HCT116 (cell line): ENCODE data around the gene BIN2. TPM values are rescaled to one million over a fixed set of nuclear protein-coding genes. Genes with fewer than 3 reads are reported as not detected.

ENCODE experiments used
- ATAC-seq: fragments of 200-7000 bp; cut with Tn5 transposase; 2 replicates; pipeline ENCODE4 v1.9.1; 2020; ENCODE audit warnings: mild to moderate bottlenecking, moderate library complexity
- BruUV-seq: library from RNA; stranded (reverse); fragments of 400-500 nt; replicated peaks from 2 replicates; lab custom pipeline; 2021; lab: Mats Ljungman, UMichigan
- CTCF ChIA-PET: fragments of 300-600 bp; sonication (Branson Sonifier 250); formaldehyde crosslinking; loops from one replicate; lab custom pipeline; 2021; ENCODE audit warnings: antibody characterized with exemption; lab: Charles Lee
- POLR2A ChIA-PET: fragments of 300-600, 350-600 bp; sonication (Branson Sonifier 250); formaldehyde crosslinking; loops from one replicate; lab custom pipeline; 2021; ENCODE audit warnings: antibody characterized with exemption; lab: Charles Lee
- RAD21 ChIA-PET, 2 experiments: fragments of 300-600 bp; sonication (Branson Sonifier 250); formaldehyde crosslinking; loops; one replicate each; lab custom pipeline; 2023; ENCODE audit warnings: low total read pairs in 2 of 2; ENCODE audit not compliant: uncharacterized antibody in 2 of 2, unreplicated experiment in 2 of 2, low non-redundant PET in 1 of 2; lab: Charles Lee
- DNase-seq: peaks from one replicate; pipeline ENCODE4 v3.0.0-alpha.2; 2010; ENCODE audit warnings: low read depth, low spot score
- H2AFZ ChIP-seq: fragments of 200-600 bp; shearing (Covaris generic), sonication (generic); 2 replicates; pipeline ENCODE4 v1.6.1; 2017; ENCODE audit warnings: low read depth, mixed run types, mixed read lengths, antibody characterized with exemption, low read length; ENCODE audit not compliant: poor library complexity, severe bottlenecking
- H3K27ac ChIP-seq: 2 replicates; pipeline ENCODE4 v1.5.1; 2012; ENCODE audit warnings: low read depth, low read length
- H3K27me3 ChIP-seq: fragments of 200-600 bp; sonication (generic); 2 replicates; pipeline ENCODE4 v1.6.1; 2016; ENCODE audit warnings: mixed run types, low read length, mixed read lengths; ENCODE audit not compliant: insufficient read depth
- H3K36me3 ChIP-seq, 2 experiments: fragments of 200-500 bp in 1 of 2; fragments of 200-600 bp in 1 of 2; sonication (Bioruptor generic) in 1 of 2; sonication (generic) in 1 of 2; 2 replicates each; pipeline versions ENCODE4 v1.5.1 to v1.6.1; 2014 to 2016; ENCODE audit warnings: low read length in 2 of 2, inconsistent platforms in 1 of 2, mixed read lengths in 1 of 2, mixed run types in 1 of 2; ENCODE audit not compliant: insufficient read depth in 2 of 2, control insufficient read depth in 1 of 2
- H3K4me1 ChIP-seq, 2 experiments: fragments of 200-600 bp in 1 of 2; sonication (generic) in 1 of 2; 2 replicates each; pipeline versions ENCODE4 v1.5.1 to v1.6.1; 2012 to 2017; ENCODE audit warnings: low read length in 2 of 2, inconsistent platforms in 1 of 2, mild to moderate bottlenecking in 1 of 2, mixed read lengths in 1 of 2, mixed run types in 1 of 2, moderate library complexity in 1 of 2; ENCODE audit not compliant: insufficient read depth in 2 of 2, control insufficient read depth in 1 of 2
- H3K4me2 ChIP-seq: fragments of 200-600 bp; sonication (generic); 2 replicates; pipeline ENCODE4 v1.6.1; 2017; ENCODE audit warnings: mixed run types, low read length, mixed read lengths
- H3K4me3 ChIP-seq, 2 experiments: fragments of 200-600 bp in 1 of 2; sonication (generic) in 1 of 2; replicated peaks in 1 of 2; 2 replicates each; pipeline ENCODE4 v1.5.1; 2011 to 2016; ENCODE audit warnings: low read length in 2 of 2, control low read depth in 1 of 2, low read depth in 1 of 2, mild to moderate bottlenecking in 1 of 2, mixed read lengths in 1 of 2, mixed run types in 1 of 2
- H3K79me2 ChIP-seq: fragments of 200-600 bp; sonication (generic); 2 replicates; pipeline ENCODE4 v1.6.1; 2017; ENCODE audit warnings: mild to moderate bottlenecking, mixed run types, low read length, moderate library complexity, mixed read lengths; ENCODE audit not compliant: insufficient read depth
- H3K9ac ChIP-seq: fragments of 200-600 bp; sonication (generic); 2 replicates; pipeline ENCODE4 v1.6.1; 2016; ENCODE audit warnings: low read length, mixed read lengths
- H3K9me2 ChIP-seq: fragments of 200-600 bp; sonication (generic), shearing (Covaris generic); 2 replicates; pipeline ENCODE4 v1.6.1; 2017; ENCODE audit warnings: mixed run types, mild to moderate bottlenecking, moderate library complexity; ENCODE audit not compliant: insufficient read depth
- H3K9me3 ChIP-seq, 2 experiments: fragments of 200-500 bp in 1 of 2; fragments of 200-600 bp in 1 of 2; sonication (Bioruptor generic) in 1 of 2; sonication (generic) in 1 of 2; 2 replicates each; pipeline ENCODE4 v1.6.1; 2014 to 2017; ENCODE audit warnings: low read length in 2 of 2, mixed read lengths in 2 of 2, inconsistent platforms in 1 of 2, low read depth in 1 of 2, mild to moderate bottlenecking in 1 of 2, mixed run types in 1 of 2, moderate library complexity in 1 of 2; ENCODE audit not compliant: control insufficient read depth in 1 of 2, insufficient read depth in 1 of 2
- H4K20me1 ChIP-seq: fragments of 200-600 bp; sonication (generic), shearing (Covaris generic); 2 replicates; pipeline ENCODE4 v1.6.1; 2017; ENCODE audit warnings: mixed run types, mild to moderate bottlenecking, moderate library complexity; ENCODE audit not compliant: insufficient read depth
- ATF3 ChIP-seq: IDR thresholded peaks from 2 replicates; pipeline ENCODE4 v1.6.1; 2012
- CBX3 ChIP-seq: IDR thresholded peaks from 2 replicates; pipeline ENCODE4 v1.6.1; 2012; ENCODE audit warnings: low read depth
- CTCF ChIP-seq, 3 experiments: fragments of 200-600 bp in 1 of 3; sonication (generic) in 1 of 3; IDR thresholded peaks in 2 of 3; conservative IDR thresholded peaks in 1 of 3; 2 replicates each; pipeline ENCODE4 v1.5.1; 2012 to 2017; ENCODE audit warnings: low read depth in 2 of 3, low read length in 2 of 3, antibody characterized with exemption in 1 of 3, borderline replicate concordance in 1 of 3, control low read depth in 1 of 3, mild to moderate bottlenecking in 1 of 3, mixed read lengths in 1 of 3, mixed run types in 1 of 3, moderate library complexity in 1 of 3; ENCODE audit not compliant: insufficient read depth in 1 of 3
- ELF1 ChIP-seq: IDR thresholded peaks from 2 replicates; pipeline ENCODE4 v1.6.1; 2012; ENCODE audit warnings: low read depth, borderline replicate concordance
- EZH2phosphoT487 ChIP-seq: fragments of 200-600 bp; IDR thresholded peaks from 2 replicates; pipeline ENCODE4 v1.6.1; 2018; ENCODE audit warnings: antibody characterized with exemption, borderline replicate concordance
- FOSL1 ChIP-seq: IDR thresholded peaks from 2 replicates; pipeline ENCODE4 v1.6.1; 2012; ENCODE audit warnings: low read depth
- JUND ChIP-seq: IDR thresholded peaks from 2 replicates; pipeline ENCODE4 v1.6.1; 2012
- MAX ChIP-seq: IDR thresholded peaks from 2 replicates; pipeline ENCODE4 v1.6.1; 2012
- POLR2A ChIP-seq: IDR thresholded peaks from 2 replicates; pipeline ENCODE4 v1.7.0; 2011; ENCODE audit warnings: borderline replicate concordance; ENCODE audit not compliant: insufficient read depth, insufficient read length; ENCODE audit errors: extremely low read depth
- POLR2AphosphoS5 ChIP-seq: IDR thresholded peaks from 2 replicates; pipeline ENCODE4 v1.6.1; 2011; ENCODE audit warnings: mild to moderate bottlenecking, low read depth, low read length, moderate library complexity
- SIN3A ChIP-seq: IDR thresholded peaks from 2 replicates; pipeline ENCODE4 v1.6.1; 2012; ENCODE audit warnings: low read depth
- SP1 ChIP-seq: IDR thresholded peaks from 2 replicates; pipeline ENCODE4 v1.6.1; 2012; ENCODE audit warnings: low read depth
- SRF ChIP-seq: IDR thresholded peaks from 2 replicates; pipeline ENCODE4 v1.6.1; 2012; ENCODE audit warnings: low read depth
- TCF7L2 ChIP-seq: IDR thresholded peaks from 2 replicates; pipeline ENCODE4 v1.7.0; 2011; ENCODE audit warnings: borderline replicate concordance, inconsistent platforms; ENCODE audit not compliant: insufficient read depth, insufficient read length; ENCODE audit errors: extremely low read depth
- intact Hi-C: fragments of 100-400 bp; cut with micrococcal nuclease; formaldehyde crosslinking; loops from 2 replicates; pipeline ENCODE4 v1.10.0; 2022
- total RNA-seq: library from RNA; stranded (reverse); gene quantifications from one replicate; pipeline ENCODE4 v1.2.1, GENCODE V29; 2021; ENCODE audit not compliant: unreplicated experiment

Gene BIN2
- total RNA-seq, 1 experiment from 2014 or later: 0.22 TPM

GRCh38 chr12:51270951-51271518 lies 52.9 kb downstream of the BIN2 start:
- peak overlapping the region; percentile 90 for H3K9ac ChIP-seq
- peak overlapping the region; percentile 99 for H3K4me2 ChIP-seq
- intact Hi-C loops: no loop called here
- H3K36me3 ChIP-seq: no peaks in the 10 kb centered on the region
- H3K9me2 ChIP-seq: no peaks in the 10 kb centered on the region
- BruUV-seq: TSS peak; percentile 84
- POLR2A ChIA-PET: interaction anchor here (0.8 to 1.2 kb wide), 3 partner anchors 9 to 70 kb away, joined by 3 to 5 read pairs (median 3); no protein-coding TSS in a partner anchor
- no peak overlapping the region for H2AFZ ChIP-seq
- CTCF ChIA-PET: interaction anchor here (0.7 to 1.1 kb wide), 2 partner anchors 18 to 70 kb away, joined by 3 to 10 read pairs; no protein-coding TSS in a partner anchor
- RAD21 ChIA-PET: no interaction called here
- DNase-seq (peak; percentile 61), ATAC-seq (peak; percentile 52)
- no peaks in the 10 kb centered on the region for H3K27me3 ChIP-seq
- TF ChIP-seq SIN3A (peak; percentile 44), ELF1 (no peak), MAX (peak; percentile 63), CBX3 (peak; percentile 80), SP1 (peak; percentile 80), TCF7L2 (no peak), SRF (no peak), JUND (peak; percentile 73), CTCF (IDR thresholded peaks at IDR 0.05 in 2 of 3, conservative IDR thresholded peaks at IDR 0.05 in 1 of 3; ENCODE audit: borderline replicate concordance in 1 of 3, insufficient read depth in 1 of 3, low read depth in 2 of 3, low read length in 2 of 3) (no peak), ATF3 (no peak), FOSL1 (peak; percentile 67; the same call in 1 of the 2 replicates), POLR2AphosphoS5 (no peak; the same call in 1 of the 2 replicates), EZH2phosphoT487 (no peak), POLR2A (no peak)
- H3K4me1 ChIP-seq: peaks cover 10 to 44% of the 10 kb centered on the region in 2 experiments
- H3K9me3 ChIP-seq: no peaks in the 10 kb centered on the region
- H4K20me1 ChIP-seq: no peaks in the 10 kb centered on the region
- H3K4me3 ChIP-seq: peak overlapping the region; percentile 69 to 75
- peak overlapping the region; percentile 76 for H3K27ac ChIP-seq
- H3K79me2 ChIP-seq: peaks cover 27% of the 10 kb centered on the region; the same call in 1 of the 2 replicates
